ENCODE results near the gene LUZP1. TPM values are rescaled to one million over a fixed set of nuclear protein-coding genes. Genes with fewer than 3 reads are reported as not detected.

LUZP1 gene
- total RNA-seq, 1 experiment from 2014 or later, result 21.9 TPM

DNA sequence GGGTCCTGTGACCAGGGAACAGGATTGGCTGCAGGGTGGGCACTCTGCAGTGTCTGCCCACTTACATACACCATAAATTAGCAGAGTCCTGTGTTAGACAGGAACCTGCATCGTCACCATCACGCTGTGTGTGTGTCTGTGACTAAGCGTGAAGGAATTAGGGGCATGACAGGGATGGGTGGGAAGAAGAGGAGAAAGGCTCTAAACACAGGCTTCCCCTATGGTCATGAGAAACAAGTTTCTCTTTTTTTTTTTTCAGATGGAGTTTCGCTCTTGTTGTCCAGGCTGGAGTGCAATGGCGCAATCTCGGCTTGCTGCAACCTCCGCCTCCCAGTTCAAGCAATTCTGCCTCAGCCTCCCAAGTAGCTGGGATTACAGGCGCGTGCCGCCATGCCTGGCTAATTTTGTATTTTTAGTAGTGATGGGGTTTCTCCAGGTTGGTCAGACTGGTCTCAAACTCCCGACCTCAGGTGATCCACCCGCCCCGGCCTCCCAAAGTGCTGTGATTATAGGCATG, 20.3 kb upstream of the LUZP1 start:
- DNase-seq (ENCODE audit: low read depth), result peak; percentile 94

DNA sequence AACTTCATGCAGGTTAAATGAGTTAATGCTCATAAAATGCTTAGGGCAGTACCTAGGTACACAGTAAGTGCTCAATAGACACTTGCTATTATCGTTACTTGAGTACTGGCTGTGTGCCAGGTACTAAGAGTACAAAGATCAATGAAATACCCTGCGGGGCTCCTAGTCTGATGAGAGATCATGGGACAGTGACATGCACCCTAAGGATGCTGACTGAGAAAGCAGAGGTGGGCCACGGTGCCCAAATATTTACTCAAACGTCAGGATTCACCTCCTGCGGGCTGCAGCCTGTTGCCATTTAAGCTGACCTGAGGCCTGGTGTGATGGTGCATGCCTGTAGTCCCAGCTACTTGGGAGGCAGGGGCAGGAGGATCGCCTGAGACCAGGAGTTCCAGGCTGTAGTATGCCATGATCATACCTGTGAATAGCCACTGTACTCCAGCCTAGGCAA, 19.8 kb upstream of the LUZP1 start:
- no peak for DNase-seq (ENCODE audit: low read depth)

DNA sequence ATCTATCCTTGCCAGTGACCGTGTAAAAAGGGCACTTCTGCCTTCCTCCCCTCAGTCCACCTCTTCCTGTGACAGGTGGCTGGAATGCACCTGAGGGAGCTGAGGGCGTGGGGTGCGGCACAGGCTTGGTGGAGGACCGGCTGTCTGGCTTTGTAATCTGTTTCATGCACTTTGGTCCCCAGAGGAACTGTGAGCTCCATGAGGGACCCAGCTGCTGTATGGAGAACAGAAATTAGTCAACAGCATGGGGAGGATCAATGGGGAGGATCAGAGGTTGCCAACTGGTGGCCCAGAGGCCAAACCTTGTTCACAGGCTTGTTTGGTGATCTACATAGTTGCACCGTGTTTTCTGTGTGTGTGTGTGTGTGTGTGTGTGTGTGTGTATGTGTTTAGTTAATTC, 19.0 kb upstream of the LUZP1 start:
- DNase-seq (ENCODE audit: low read depth), result no peak

DNA sequence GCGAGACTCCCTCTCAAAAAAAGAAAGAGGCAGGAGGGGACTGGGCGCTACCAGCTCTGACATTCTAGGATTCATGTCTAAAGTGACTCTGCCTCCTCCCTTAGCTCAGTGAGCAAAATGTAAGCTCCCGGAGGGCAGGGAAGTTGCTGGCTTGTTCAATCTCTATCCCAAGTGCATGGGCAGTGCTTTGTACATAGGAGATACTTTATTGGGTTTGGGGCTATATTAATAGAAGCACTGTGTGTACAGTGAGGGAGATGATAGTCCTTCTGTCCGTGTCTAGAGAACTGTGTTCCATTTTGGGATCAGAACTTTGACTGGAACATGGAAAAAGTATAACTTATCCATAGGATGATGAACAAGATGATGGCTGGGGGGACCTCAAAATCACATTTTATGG, 16.7 kb upstream of the LUZP1 start:
- no peak for DNase-seq (ENCODE audit: low read depth)

DNA sequence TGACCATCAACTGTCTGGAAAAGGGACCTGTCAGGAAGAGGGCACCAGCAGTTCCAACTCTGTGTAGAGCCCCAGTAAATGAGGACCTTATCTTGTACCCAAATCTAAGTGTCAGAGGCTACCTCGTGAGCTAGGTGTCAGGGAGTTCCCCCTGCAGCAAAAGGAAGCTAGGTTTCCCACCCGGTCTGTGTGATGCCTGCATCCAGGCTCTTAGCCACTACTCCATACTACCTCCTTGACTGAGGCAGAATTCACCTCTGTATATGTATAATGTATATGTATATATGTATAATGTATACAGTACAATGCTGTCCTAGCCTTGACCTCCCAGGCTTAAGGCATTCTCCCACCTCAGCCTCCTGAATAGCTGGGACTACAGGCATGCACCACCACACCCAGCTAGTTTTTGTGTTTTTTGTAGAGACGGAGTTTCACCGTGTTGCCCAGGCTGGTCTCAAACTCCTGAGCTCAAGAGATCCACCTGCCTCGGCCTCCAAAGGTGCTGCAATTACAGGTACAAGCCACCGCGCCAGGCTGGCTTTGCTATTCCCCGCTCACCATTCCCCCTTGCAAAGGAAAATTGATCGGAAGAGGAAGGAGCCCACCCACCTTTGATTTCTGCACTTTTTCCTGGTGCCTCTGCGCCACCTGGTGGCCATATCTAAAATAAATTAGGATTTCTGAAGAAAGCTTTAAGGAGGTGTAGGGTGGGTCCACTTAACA, 15.7 kb upstream of the LUZP1 start:
- no peak for DNase-seq (ENCODE audit: low read depth)

DNA sequence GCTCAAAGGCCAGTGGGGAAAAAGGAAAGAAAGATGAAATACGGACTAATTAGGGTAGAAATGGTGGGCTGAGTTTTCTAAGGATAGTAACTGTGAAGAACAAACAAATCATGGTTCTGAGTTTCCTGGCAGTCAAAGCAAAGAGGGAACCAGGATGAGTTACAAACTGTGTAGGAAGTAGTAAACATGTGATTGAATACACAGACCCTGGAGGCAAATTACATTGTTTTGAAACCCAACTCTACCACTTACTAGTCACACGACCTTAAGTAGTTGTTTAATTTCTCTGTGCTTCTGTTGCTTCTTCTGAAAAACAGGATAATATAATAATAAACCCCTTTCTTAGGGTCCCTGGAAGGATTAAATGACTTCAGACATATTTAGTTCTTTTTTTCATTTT, 11.2 kb upstream of the LUZP1 start:
- no peak for DNase-seq (ENCODE audit: low read depth)

DNA sequence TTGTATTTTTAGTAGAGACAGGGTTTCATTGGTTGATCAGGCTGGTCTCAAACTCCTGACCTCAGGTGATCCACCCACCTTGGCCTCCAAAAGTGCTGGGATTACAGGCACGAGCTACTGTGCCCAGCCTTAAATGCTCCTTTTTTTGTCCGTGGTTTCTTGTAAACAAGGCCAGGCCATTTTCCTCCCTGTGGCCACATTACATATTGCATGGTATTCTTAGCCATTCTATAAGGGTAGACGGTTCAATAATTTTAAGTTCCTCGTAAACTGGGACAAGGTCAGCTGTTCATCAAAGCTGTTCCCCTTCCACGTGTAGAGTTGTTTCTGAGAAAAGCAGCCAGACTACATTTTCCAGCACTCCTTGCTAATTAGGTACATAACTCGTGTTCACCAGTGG, 10.3 kb upstream of the LUZP1 start:
- no peak for DNase-seq (ENCODE audit: low read depth)

DNA sequence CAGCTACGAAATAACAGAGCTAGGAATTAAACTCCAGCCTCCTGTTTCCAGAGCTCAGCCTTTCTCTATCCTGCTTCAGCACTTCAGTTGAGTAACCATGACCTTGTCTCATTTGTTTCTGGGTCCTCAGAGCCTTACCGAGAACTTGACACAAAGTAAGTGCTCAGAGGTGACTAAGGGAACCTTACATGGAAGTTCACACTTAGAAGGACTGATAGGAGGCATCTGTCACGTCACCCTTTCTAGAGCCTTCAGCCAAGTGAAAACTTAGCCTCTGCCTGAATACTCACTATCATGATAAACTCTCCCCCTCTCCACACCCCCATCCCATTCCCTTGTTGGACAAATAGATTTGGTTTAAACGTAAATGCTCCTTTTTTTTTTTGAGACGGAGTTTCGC, 9.8 kb upstream of the LUZP1 start:
- no peak for DNase-seq (ENCODE audit: low read depth)

DNA sequence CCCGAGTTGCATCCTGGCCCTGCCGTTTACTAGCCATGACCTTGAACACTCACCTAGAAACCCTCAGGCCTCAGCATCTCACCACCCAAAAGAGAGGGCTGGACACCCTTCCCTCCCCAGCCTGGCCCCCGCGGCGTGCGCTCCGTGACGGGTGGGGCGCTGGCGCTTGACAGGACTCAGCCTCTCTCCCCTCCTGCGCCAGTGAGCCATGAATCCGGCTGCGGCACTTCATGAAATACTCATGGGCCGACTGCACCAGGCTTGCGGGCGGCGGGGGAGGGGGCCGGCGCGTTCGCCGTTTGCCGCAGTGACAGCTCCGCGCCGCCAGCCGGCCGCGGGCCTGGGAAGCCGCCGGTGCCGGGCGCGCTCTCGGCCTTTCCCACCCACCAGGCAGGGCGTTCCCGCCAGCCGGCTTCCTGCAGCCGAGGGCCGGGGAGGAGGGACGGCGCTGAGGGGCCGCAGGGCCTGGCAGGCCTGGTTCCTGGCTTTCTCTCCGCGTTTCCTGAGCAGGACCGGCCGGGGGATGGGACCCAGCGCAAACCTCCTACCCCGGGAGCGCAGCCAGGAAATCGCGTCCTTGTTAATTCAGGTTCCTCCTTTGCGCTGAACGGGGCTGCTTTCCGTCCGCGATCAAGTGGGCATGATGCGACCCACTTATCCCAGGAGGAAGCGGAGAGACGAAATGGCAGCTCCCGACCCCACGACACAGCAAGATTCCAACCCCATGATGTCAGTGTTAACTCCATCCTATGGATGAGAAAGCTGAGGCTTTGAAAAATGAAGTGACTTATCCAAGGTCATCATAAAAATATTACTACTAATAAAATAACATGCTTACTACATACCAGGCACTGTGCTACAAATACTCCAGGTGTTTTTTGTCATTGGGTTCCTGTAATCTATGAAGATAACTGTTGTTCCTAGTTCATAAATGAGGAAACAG, 9.1 kb upstream of the LUZP1 start:
- peak; percentile 52 for DNase-seq (ENCODE audit: low read depth)

DNA sequence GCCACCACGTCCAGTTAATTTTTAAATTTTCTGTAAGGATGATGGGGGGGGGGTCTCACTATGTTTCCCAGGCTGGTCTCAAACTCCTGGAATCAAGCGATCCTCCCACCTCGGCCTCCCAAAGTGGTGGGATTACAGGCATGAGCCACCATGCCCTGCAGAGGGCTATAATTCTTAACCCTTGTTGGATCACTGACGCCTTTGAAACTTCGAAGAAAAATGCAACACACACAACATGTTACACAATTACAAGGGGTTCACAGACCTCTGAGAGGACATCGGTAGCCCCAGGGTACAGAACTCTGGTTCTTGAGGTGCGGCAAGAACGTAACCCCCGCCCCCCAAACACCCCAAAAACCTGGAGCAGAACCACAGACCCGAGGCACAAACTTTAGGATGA, 8.4 kb upstream of the LUZP1 start:
- DNase-seq (ENCODE audit: low read depth), result no peak

DNA sequence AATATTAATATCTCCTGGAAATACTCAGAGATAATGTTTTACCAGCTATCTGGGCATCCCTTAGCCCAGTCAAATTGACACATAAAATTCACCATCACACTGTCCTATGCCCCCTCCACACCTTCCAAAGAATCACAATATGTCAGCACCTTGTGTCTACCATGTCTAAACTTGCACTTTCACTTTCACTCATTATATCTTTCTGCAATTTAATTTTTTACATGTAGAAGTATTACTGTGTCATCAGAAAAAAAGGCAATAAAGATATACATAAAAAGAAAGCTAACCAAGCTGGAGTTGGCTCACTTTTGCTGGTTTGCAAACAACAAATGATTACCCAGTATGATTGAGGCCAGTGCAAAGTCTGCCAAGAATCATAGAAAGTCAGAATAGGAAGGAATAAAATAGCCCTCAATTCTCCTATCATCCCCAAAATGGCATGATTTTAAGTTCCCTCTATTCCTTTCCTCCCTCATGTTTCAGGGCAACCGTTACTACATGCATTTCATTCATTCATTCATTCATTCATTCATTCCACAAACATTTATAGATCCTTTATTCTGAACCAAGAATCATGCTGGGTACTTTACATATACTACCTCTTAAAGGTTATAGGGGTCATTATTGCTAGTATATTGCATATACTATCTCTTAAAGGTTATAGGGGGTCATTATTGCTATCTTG, 5.9 kb upstream of the LUZP1 start:
- DNase-seq (ENCODE audit: low read depth), result no peak

DNA sequence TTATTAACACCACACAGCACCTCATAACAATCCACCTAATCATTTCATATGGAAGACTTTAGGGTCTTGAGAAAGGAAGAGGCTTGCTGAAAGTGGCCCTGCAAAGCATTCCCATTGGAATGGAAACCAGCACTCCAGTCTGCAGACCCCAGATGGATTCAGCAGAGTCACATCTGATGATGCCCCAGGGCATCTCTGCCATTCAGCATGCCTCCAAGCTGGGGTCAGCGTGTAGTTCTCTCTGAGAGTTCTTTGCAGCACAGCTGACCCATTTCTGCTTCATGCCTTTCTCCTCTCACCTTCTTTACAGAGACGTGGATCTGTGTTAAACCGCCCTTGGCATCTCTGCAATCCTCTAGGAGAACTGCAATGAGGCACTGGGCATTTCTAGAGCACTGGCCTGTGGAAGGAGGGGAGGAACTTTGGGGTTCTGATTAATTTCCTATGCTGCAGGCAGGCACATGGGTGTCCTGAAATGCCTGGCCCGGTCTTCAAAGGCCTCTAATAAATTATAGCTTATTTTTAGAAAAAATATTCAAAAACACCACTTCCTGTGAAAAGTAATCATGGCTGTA, 2.6 kb upstream of the LUZP1 start:
- no peak for DNase-seq (ENCODE audit: low read depth)

DNA sequence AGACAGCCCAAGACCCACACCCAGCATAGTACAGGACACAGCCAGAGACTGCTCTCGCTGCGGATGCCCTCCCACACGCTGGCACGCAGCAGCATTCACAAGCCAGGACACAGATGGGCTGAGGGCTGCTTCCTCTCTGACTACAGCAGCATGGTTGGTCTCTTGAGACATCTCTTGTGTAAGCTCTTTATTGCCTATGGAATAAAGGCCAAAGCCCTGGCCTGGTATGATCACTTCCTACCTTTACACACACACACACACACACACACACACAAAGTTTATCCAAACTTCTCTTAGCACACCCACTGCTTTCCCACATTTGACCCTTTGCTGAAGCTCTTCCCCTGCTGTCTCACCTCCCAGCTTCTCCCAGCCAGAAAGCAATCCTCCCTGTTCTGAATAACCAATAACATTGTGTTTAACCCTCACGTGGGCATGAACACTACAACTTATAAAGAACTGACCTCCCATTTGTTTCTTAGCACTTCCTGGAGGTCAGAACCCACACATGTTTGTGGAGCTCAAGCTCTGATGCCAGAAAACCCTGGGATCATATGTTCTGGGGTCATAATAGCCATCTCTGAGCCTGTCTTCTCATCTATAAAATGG, 1.2 kb upstream of the LUZP1 start:
- peak; percentile 86 for DNase-seq (ENCODE audit: low read depth)

DNA sequence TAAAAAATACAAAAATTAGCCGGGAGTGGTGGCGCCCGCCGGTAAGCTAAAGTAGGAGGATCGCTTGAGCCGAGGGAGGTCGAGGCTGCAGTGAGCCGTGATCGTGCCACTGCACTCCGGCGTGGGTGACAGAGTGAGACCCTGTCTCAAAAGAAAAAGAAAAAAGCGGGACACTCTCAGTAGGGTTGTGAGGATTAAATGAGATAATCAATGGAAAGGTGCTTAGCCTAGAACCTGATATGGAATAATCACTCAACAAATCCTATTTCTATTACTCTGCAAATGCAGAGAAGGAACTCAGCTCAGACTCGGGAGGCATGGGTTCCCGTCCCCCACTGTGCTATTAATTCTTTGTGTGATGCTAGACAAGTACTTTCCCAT, 529 bp upstream of the LUZP1 start:
- no peak for DNase-seq (ENCODE audit: low read depth)

DNA sequence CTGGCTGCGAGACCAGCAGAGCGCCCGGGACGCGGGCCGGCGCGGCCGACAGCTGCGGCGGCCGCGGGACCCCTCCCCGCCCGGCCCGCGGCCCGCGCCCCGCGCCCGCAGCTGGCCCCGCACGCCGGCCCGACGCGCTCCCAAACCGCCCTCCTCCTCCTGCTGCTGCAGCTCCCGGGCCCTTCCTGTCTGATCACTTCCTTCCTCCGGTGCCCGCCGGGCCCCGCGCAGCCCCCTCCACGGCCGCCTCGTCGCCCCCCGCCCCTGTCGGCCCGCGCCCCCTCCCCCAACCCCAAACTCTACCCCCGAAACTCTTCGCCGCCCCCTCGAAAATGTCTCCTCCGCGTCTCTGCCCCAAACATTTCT, 594 bp downstream of the LUZP1 start:
- DNase-seq (ENCODE audit: low read depth), result no peak

DNA sequence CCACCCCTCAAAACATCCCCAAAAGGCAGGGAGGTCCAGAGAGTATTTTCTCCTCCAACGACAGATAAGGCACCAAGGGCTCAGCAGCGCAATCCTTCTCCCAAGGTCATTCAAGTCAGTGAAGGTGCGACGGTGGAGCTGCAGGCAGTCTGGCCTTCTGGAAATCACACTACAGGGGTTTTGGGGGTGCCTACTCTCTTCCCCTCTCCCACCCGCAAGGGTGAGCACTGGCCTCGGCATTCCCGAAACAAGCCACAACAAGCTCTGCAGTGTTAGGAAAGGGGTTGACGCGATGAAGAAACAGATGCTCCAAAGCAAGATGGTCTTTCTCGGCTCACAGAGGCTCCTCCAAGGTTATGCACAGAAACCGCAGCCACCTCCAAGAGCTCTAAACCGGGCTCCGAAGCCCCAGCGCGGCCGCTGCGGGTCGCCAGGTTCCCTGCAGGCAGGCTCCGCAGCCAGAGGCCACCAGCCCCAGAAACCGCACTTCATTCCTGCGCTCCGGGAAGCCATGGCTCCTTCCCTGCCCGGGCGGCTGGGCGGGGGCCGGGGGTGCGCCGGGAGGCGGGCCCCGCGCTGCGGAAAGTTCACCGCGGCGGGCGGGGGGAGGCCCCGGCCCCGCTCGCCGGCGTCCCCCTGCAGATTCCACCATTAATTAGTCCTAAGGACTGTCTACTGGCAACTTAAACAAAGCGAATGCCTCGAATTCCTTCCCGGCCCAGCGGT, 1.1 kb downstream of the LUZP1 start:
- DNase-seq (ENCODE audit: low read depth), result peak; percentile 46

DNA sequence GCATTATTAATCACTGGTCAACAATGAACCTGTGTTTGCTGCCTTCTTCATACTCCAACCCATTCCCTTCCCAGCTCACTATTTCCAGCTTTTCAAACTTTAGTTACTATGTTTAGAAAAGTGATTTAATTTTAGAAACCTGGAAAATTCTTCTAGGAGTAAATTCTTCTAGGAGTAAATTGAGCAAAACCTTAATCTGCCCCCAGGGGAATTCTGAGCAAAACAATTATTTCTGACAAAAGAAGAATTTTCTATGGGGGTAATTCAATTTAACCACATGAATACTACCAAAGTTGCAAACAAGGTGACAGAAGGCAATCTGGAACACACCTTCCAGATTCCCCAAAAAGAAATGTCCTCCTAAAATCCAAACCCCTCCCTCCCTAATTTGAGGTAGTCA, 1.8 kb downstream of the LUZP1 start:
- DNase-seq (ENCODE audit: low read depth), result no peak

DNA sequence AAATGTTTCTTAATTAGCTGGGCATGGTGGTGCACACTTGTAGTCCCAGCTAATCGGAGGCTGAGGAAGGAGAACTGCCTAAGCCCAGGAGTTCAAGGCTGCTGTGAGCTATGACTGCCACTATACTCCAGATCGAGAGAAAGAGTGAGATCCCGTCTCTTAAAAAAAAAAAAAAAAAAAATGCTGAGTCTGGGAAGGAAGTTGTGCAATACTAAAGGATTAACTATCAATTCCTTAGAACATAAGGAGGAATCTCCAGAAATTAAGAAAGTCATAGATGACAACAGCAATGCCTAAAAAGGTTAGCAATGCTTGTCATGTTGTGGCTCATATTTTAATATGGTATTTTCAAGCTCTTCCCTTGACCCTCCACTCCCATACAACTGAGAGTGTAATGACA, 5.3 kb downstream of the LUZP1 start:
- no peak for DNase-seq (ENCODE audit: low read depth)

DNA sequence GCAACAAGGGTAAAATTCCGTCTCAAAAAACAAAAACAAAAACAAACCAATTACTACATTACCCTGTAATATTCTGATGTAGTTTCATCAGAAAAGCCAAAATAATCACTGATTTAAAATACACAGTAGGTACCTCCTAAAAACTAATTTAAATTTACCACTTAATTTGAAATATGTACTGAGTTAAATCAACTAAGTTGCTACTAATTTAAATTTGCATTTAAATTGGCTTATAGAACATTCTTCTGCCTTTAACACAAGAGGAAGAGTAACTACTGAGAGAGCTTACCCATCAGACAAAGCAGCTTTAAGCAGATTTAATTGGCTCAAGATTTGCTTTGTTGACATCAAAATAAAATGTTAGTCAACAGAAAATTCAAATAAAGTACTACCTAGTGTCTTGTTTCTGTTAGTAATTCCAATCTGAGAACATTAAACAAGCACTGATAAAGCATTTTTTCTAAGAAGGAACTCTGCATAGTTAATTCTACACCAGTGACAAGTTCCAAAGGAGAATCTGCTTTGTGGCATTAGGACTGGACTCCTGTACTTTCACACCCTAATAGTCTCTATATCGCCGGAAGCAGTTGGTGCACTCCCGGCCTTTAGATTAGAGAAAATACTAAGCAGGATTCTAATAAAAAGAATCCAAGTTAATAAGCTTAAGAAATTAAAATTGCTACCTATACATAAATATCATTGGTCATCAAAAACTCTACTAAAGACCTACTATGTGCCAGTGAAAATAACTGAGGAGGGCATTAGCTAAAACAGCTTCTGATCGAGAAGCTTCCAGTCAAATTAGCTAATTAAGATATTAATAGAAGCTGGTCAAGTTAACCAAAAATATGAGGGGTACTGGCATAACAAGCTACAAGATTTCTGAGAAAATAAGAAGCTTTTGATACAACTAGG, 8.4 kb downstream of the LUZP1 start:
- no peak for DNase-seq (ENCODE audit: low read depth)

DNA sequence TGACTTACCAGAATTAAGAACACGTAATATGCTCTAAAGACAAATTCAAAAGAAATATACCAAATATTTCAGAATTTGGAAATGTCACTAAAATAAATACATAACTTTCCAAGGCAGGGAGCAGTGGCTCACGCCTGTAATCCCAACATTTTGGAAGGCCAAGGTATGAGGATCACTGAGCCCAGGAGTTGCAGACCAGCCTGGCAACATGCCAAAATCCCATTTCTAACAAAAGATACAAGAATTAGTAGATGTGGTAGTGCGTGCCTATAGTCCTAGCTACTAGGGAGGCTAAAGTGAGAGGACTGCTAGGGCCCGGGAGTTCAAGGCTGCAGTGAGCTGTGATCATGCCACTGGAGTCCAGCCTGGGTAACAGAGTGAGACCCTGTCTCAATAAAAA, 11.7 kb downstream of the LUZP1 start:
- no peak for DNase-seq (ENCODE audit: low read depth)
